GM21786 (cell line): ENCODE measurements around the gene LRRC52.
"Not testable (repeated sequence)": the region's sequence is repeated elsewhere in the genome, so short reads cannot be mapped to it uniquely, and the experiment has no call there.

Experiments
- ATAC-seq: cut with Tn5 transposase; IDR thresholded peaks from one replicate; pipeline ENCODE4 v1.9.1; 2021; ENCODE audit not compliant: unreplicated experiment

The LRRC52 gene

GRCh38 chr1:165580931-165581871 lies 37.4 kb downstream of the LRRC52 start:
- no peak for ATAC-seq

GRCh38 chr1:165581926-165582325 lies 38.1 kb downstream of the LRRC52 start:
- ATAC-seq: no peak

- no peak for ATAC-seq
Measured at GRCh38 chr1:165586398-165586797, 42.6 kb downstream of the LRRC52 start.

- ATAC-seq: not testable (repeated sequence)
Measured at GRCh38 chr1:165591391-165591790, 47.6 kb downstream of the LRRC52 start.

- ATAC-seq: no peak
Measured at GRCh38 chr1:165592945-165593823, 49.4 kb downstream of the LRRC52 start.

GRCh38 chr1:165595246-165595938 lies 51.6 kb downstream of the LRRC52 start:
- no peak for ATAC-seq

- peak; percentile 96 for ATAC-seq
Measured at GRCh38 chr1:165597883-165598675, 54.3 kb downstream of the LRRC52 start.

GRCh38 chr1:165598676-165599059 lies 54.9 kb downstream of the LRRC52 start:
- ATAC-seq: peak; percentile 4

GRCh38 chr1:165600793-165601192 lies 57.0 kb downstream of the LRRC52 start:
- no peak for ATAC-seq

- ATAC-seq: no peak
Measured at GRCh38 chr1:165603810-165604209, 60.0 kb downstream of the LRRC52 start.

- no peak for ATAC-seq
Measured at GRCh38 chr1:165605246-165605645, 61.4 kb downstream of the LRRC52 start.

- ATAC-seq: not testable (repeated sequence)
Measured at GRCh38 chr1:165606676-165607075, 62.9 kb downstream of the LRRC52 start.

- no peak for ATAC-seq
Measured at GRCh38 chr1:165610866-165611265, 67.1 kb downstream of the LRRC52 start.

- no peak for ATAC-seq
Measured at GRCh38 chr1:165612062-165612461, 68.3 kb downstream of the LRRC52 start.
